ENCODE results near the gene HAUS8. TPM values are rescaled to one million over a fixed set of nuclear protein-coding genes. Genes with fewer than 3 reads are reported as not detected.

Gene HAUS8
- total and polyA plus RNA-seq, 2 donors (not counting 3 experiments of a cell fraction or from before 2014, with no cell fraction given), result 9.6 to 30.3 TPM

DNA sequence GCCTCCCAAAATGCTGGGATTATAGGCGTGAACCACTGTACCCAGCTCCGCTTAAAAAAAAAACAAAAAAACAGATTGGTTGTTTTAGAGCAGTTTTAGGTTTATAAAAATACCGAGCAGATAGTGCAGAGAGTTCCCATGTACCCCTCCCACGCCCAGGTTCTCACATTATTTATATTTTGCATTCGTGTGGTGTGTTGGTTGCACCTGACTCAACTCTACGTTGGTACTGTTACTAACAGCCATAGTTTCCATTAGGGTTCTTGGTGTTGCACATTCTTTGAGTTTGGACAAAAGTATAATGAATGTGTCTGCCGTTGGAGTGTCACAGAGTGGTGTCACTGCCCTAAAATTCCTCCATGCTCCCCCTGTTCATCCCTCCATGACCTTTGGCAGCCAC, 29.4 kb upstream of the HAUS8 start:
- H3K36me3 ChIP-seq (ENCODE audit: control insufficient read depth in 2 of 2, extremely low read depth in 1 of 2, insufficient read depth in 2 of 2, low read length in 2 of 2), result peaks cover 0 to 10% of the 10 kb centered on the region in 2 experiments

More for the DNA sequence above, 29.4 kb upstream of the HAUS8 start:
- TF ChIP-seq MYC (IDR thresholded peaks at IDR 0.05; ENCODE audit: low read depth, low read length) (no peak), FOS (IDR thresholded peaks at IDR 0.05; ENCODE audit: borderline replicate concordance, insufficient read depth, low read length) (no peak), POLR2A (IDR thresholded peaks at IDR 0.05; ENCODE audit: low read depth, low read length) (no peak), EZH2 (IDR thresholded peaks at IDR 0.05; ENCODE audit: borderline replicate concordance, low read depth, low read length, severe bottlenecking) (no peak), MAX (IDR thresholded peaks at IDR 0.05; ENCODE audit: insufficient read depth, insufficient read length) (no peak), POLR2AphosphoS5 (IDR thresholded peaks at IDR 0.05; ENCODE audit: insufficient read depth, low read depth, low read length) (no peak), JUN (IDR thresholded peaks at IDR 0.05; ENCODE audit: borderline replicate concordance, insufficient read depth, insufficient read length, low read depth) (no peak), GATA2 (IDR thresholded peaks at IDR 0.05; ENCODE audit: insufficient read depth, insufficient read length, low read depth, low read length) (no peak), CTCF (IDR thresholded peaks at IDR 0.05; ENCODE audit: extremely low read depth in 1 of 2, insufficient read depth in 1 of 2, low read depth in 1 of 2, low read length in 2 of 2) (no peak)
- Histone ChIP-seq H3K4me2 (ENCODE audit: insufficient read depth, low read length) (no peak overlapping the region), H3K9ac (replicated peaks; ENCODE audit: extremely low read depth, insufficient read depth, low read length) (no peak overlapping the region), H4K20me1 (replicated peaks; ENCODE audit: control insufficient read depth, extremely low read depth, insufficient read depth, low read length) (no peaks in the 10 kb centered on the region), H2AFZ (ENCODE audit: low read depth, low read length) (no peak overlapping the region), H3K79me2 (ENCODE audit: control insufficient read depth, insufficient read depth, low read length) (peaks cover 70% of the 10 kb centered on the region), H3K9me1 (replicated peaks; ENCODE audit: control insufficient read depth, extremely low read depth, insufficient read depth, low read length) (no peaks in the 10 kb centered on the region), H3K27ac (ENCODE audit: insufficient read depth, low read depth, low read length) (no peak overlapping the region), H3K27me3 (ENCODE audit: control insufficient read depth in 2 of 2, insufficient read depth in 2 of 2, low read length in 2 of 2) (no peaks in the 10 kb centered on the region), H3K9me3 (replicated peaks; ENCODE audit: control insufficient read depth, insufficient read depth, low read length) (no peaks in the 10 kb centered on the region), H3K4me3 (replicated peaks in 1 of 3; ENCODE audit: insufficient read depth in 1 of 3, low read depth in 1 of 3, low read length in 3 of 3) (no peak overlapping the region), H3K4me1 (ENCODE audit: control insufficient read depth, extremely low read depth, insufficient read depth, low read length) (peaks cover 11% of the 10 kb centered on the region)
- no TSS peak for BruUV-seq (replicated peaks)
- ChIA-PET CTCF (interaction anchor here (0.6 to 1.0 kb wide), 2 partner anchors 8 to 32 kb away, joined by 3 read pairs; no protein-coding TSS in a partner anchor), POLR2A (no interaction called here)
- FAIRE-seq (no peak), DNase-seq (ENCODE audit: low read depth, low spot score) (no peak)
- dilution Hi-C loops (cut with MboI; ENCODE audit: extremely low pct_ligation_motif_present, low sequenced_read_pairs), result no loop called here
- intact Hi-C loops (cut with micrococcal nuclease), result loop anchor here (5.0 kb wide), 1 partner anchor 43 kb away; no protein-coding TSS in a partner anchor
